Umbilical cord (tissue), 2 donors: ENCODE results near the gene MRPL55. TPM values are rescaled to one million over a fixed set of nuclear protein-coding genes. Genes with fewer than 3 reads are reported as not detected.
A peak's percentile ranks its signal among the peaks of the same experiment; 100 is the strongest.

Experiments used
- DNase-seq: peaks from one replicate; pipeline ENCODE4 v3.0.0-alpha.2; 2015; ENCODE audit warnings: low spot score
- total RNA-seq: library from RNA; depleted of rRNA; stranded (reverse); fragments of >200 nt; gene quantifications from one replicate; pipeline ENCODE4 v1.2.3, GENCODE V29; 2014; ENCODE audit warnings: low replicate concordance; ENCODE audit not compliant: insufficient read depth

Gene MRPL55
- total RNA-seq, 1 donor from 2014 or later, result 46.0 TPM

- DNase-seq, result no peak
These were observed 36.4 kb downstream of the MRPL55 start for GRCh38 chr1:228072658-228073043.

GRCh38 chr1:228071839-228072657, 37.1 kb downstream of the MRPL55 start:
- DNase-seq, result no peak

- DNase-seq, result no peak
These were observed 38.2 kb downstream of the MRPL55 start for GRCh38 chr1:228070851-228071250.

- no peak for DNase-seq
These were observed 38.9 kb downstream of the MRPL55 start for GRCh38 chr1:228070173-228070572.

GRCh38 chr1:228068359-228068758, 40.7 kb downstream of the MRPL55 start:
- DNase-seq, result no peak

- DNase-seq, result no peak
These were observed 42.0 kb downstream of the MRPL55 start for GRCh38 chr1:228066891-228067654.

GRCh38 chr1:228066416-228066815, 42.7 kb downstream of the MRPL55 start:
- no peak for DNase-seq

- DNase-seq, result no peak
These were observed 43.4 kb downstream of the MRPL55 start for GRCh38 chr1:228065543-228066347.

- no peak for DNase-seq
These were observed 44.2 kb downstream of the MRPL55 start for GRCh38 chr1:228064741-228065542.

GRCh38 chr1:228064296-228064695, 44.8 kb downstream of the MRPL55 start:
- no peak for DNase-seq

- DNase-seq, result no peak
These were observed 45.6 kb downstream of the MRPL55 start for GRCh38 chr1:228063251-228064191.

GRCh38 chr1:228062812-228063211, 46.3 kb downstream of the MRPL55 start:
- DNase-seq, result no peak

GRCh38 chr1:228062085-228062791, 46.9 kb downstream of the MRPL55 start:
- DNase-seq, result no peak

GRCh38 chr1:228061411-228062084, 47.6 kb downstream of the MRPL55 start:
- DNase-seq, result no peak

- DNase-seq, result peak; percentile 25
These were observed 48.5 kb downstream of the MRPL55 start for GRCh38 chr1:228060458-228061190.

- peak; percentile 32 for DNase-seq
These were observed 49.3 kb downstream of the MRPL55 start for GRCh38 chr1:228059634-228060457.

- no peak for DNase-seq
These were observed 50.0 kb downstream of the MRPL55 start for GRCh38 chr1:228058949-228059633.
